ENCODE data around the gene ANO4. TPM values are rescaled to one million over a fixed set of nuclear protein-coding genes. Genes with fewer than 3 reads are reported as not detected.

Gene ANO4
- total RNA-seq, 1 experiment from 2014 or later, result 5.7 TPM

- Histone ChIP-seq H4K5ac (ENCODE audit: insufficient read length, low read depth, low read length) (no peak overlapping the region), H2AK5ac (ENCODE audit: insufficient read length, low read length) (no peak overlapping the region), H3K79me1 (ENCODE audit: insufficient read depth, low read depth, low read length, poor library complexity, severe bottlenecking) (no peaks in the 10 kb centered on the region), H3K4me2 (ENCODE audit: insufficient read depth, insufficient read length, low read length) (no peak overlapping the region), H2AFZ (ENCODE audit: low read length) (no peak overlapping the region), H4K91ac (ENCODE audit: insufficient read length, low read depth, low read length) (no peak overlapping the region), H3K27ac (ENCODE audit: insufficient read length, low read depth, low read length) (no peak overlapping the region), H3K4ac (ENCODE audit: low read depth, low read length) (no peak overlapping the region), H3K56ac (ENCODE audit: insufficient read length, low read depth, low read length) (no peak overlapping the region), H3K23ac (ENCODE audit: insufficient read length, low read depth, low read length) (no peak overlapping the region), H3T11ph (ENCODE audit: low read length) (no peak overlapping the region), H3K9me3 (ENCODE audit: control insufficient read depth, low read depth, low read length) (no peaks in the 10 kb centered on the region), H4K8ac (replicated peaks; ENCODE audit: insufficient read length, low read depth, low read length) (no peak overlapping the region), H2BK15ac (ENCODE audit: low read depth, low read length) (no peak overlapping the region), H2BK120ac (ENCODE audit: low read depth, low read length, poor library complexity, severe bottlenecking) (no peak overlapping the region), H3K79me2 (ENCODE audit: insufficient read depth, low read length) (no peaks in the 10 kb centered on the region), H3K18ac (ENCODE audit: insufficient read length, low read depth, low read length) (no peak overlapping the region), H2BK20ac (ENCODE audit: low read depth, low read length, poor library complexity, severe bottlenecking) (no peak overlapping the region), H3K23me2 (ENCODE audit: insufficient read length, low read depth, low read length, poor library complexity, severe bottlenecking) (no peaks in the 10 kb centered on the region), H3K14ac (ENCODE audit: insufficient read depth, low read length) (no peak overlapping the region), H3K9ac (ENCODE audit: extremely low read depth, insufficient read length, low read length) (no peak overlapping the region), H3K27me3 (ENCODE audit: insufficient read depth, low read length) (no peaks in the 10 kb centered on the region), H2BK12ac (ENCODE audit: insufficient read length, low read depth, low read length) (no peak overlapping the region), H3K4me1 (ENCODE audit: insufficient read depth, low read length) (no peaks in the 10 kb centered on the region), H2BK5ac (ENCODE audit: insufficient read length, low read length) (no peak overlapping the region), H4K20me1 (ENCODE audit: control insufficient read depth, insufficient read depth, insufficient read length) (no peaks in the 10 kb centered on the region)
- no peaks in the 10 kb centered on the region for H3K4me1 Mint-ChIP-seq
- DNase-seq, result peak; percentile 49
- peak; percentile 46; the same call in 2 of the 3 replicates for TF ChIP-seq CTCF (conservative IDR thresholded peaks at IDR 0.05)
- no CpG with 5 or more reads among the region's 5 CpGs for WGBS (ENCODE audit: extremely low coverage, insufficient read length, low lambda C conversion rate)
- H3K36me3 Mint-ChIP-seq (ENCODE audit: insufficient read depth in 1 of 3, low read depth in 3 of 3), result no peaks in the 10 kb centered on the region
- no peaks in the 10 kb centered on the region for H3K27me3 Mint-ChIP-seq (ENCODE audit: low read depth)
- 0 out of 5 replicates have a peak, but pooled peaks cover 0 to 3% of the 10 kb centered on the region in 2 experiments for H3K9me3 Mint-ChIP-seq
- H3K27ac Mint-ChIP-seq, result no peak overlapping the region
- no peak overlapping the region for H3K4me3 Mint-ChIP-seq
Measured at GRCh38 chr12:101108130-101108529, 313.6 kb downstream of the ANO4 start.
